ENCODE results near the gene LRMDA. TPM values are rescaled to one million over a fixed set of nuclear protein-coding genes. Genes with fewer than 3 reads are reported as not detected.

The LRMDA gene
- total and polyA plus RNA-seq, 2 of the 13 experiments (the other 11 are each of a cell fraction or from before 2014, with no cell fraction given), result 13.4 to 22.0 TPM

GRCh38 chr10:76085817-76086167 lies 654.4 kb downstream of the LRMDA start (continued):
- TF ChIP-seq ZUFSP (CRISPR knock-in tag; IDR thresholded peaks at IDR 0.05; ENCODE audit: borderline replicate concordance), result no peak
- TF ChIP-seq ZNF691 (CRISPR knock-in tag; IDR thresholded peaks at IDR 0.05; ENCODE audit: borderline replicate concordance, low read depth), result no peak
- TF ChIP-seq, protein P1, sequence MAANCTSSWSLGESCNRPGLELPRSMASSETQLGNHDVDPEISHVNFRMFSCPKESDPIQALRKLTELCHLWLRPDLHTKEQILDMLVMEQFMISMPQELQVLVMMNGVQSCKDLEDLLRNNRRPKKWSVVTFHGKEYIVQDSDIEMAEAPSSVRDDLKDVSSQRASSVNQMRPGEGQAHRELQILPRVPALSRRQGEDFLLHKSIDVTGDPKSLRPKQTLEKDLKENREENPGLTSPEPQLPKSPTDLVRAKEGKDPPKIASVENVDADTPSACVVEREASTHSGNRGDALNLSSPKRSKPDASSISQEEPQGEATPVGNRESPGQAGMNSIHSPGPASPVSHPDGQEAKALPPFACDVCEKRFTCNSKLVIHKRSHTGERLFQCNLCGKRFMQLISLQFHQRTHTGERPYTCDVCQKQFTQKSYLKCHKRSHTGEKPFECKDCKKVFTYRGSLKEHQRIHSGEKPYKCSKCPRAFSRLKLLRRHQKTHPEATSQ (CRISPR knock-in tag; IDR thresholded peaks at IDR 0.05; ENCODE audit: borderline replicate concordance), result no peak

- POLR2A ChIA-PET, result interaction anchor here (1.2 to 2.3 kb wide), 4 partner anchors 35 to 684 kb away, joined by 3 to 11 read pairs (median 4); partner anchors contain the start of gene ZNF503
- no peak overlapping the region for H3K27ac ChIP-seq (ENCODE audit: extremely low read length, insufficient read depth, low read length)
- no peak overlapping the region for H2AFZ ChIP-seq (ENCODE audit: low read length)
- H3K36me3 ChIP-seq (replicated peaks in 1 of 2; ENCODE audit: control insufficient read depth in 1 of 2, insufficient read depth in 2 of 2, low read length in 2 of 2), result no peaks in the 10 kb centered on the region
- in situ Hi-C loops (cut with HindIII; ENCODE audit: extremely low pct_ligation_motif_present, low pct_unique_long_range_greater_than_20kb) (no loop called here), intact Hi-C loops (cut with micrococcal nuclease; ENCODE audit: unreplicated experiment) (loop anchor here (2.0 to 5.0 kb wide), 2 partner anchors 34 to 681 kb away; no protein-coding TSS in a partner anchor)
- DNase-seq (ENCODE audit: low spot score) (no peak), ATAC-seq (no peak), FAIRE-seq (no peak)
- no peaks in the 10 kb centered on the region for H3K79me2 ChIP-seq (ENCODE audit: insufficient read depth, low read length)
- no TSS peak for BruUV-seq (replicated peaks)
- TF ChIP-seq ARID4A (CRISPR knock-in tag; IDR thresholded peaks at IDR 0.05; ENCODE audit: borderline replicate concordance) (0 out of 2 replicates have a peak, but pooled peaks have one; percentile 3), CBX2 (IDR thresholded peaks at IDR 0.05; ENCODE audit: low read depth, low read length) (no peak), CBX2 (CRISPR knock-in tag; IDR thresholded peaks at IDR 0.05; ENCODE audit: low read depth) (no peak)
- peaks cover 48% of the 10 kb centered on the region for H3K4me1 ChIP-seq (ENCODE audit: insufficient read depth, low read length)
- CTCF ChIA-PET (ENCODE audit: low intra/inter-chr PET ratio, low total read pairs), result no interaction called here
- H3K4me3 ChIP-seq (replicated peaks in 1 of 3; ENCODE audit: insufficient read depth in 1 of 3, low read depth in 2 of 3, low read length in 3 of 3), result no peak overlapping the region
- no peaks in the 10 kb centered on the region for H4K20me1 ChIP-seq (ENCODE audit: insufficient read depth, low read length)
- no peaks in the 10 kb centered on the region for H3K27me3 ChIP-seq (ENCODE audit: control insufficient read depth in 1 of 2, insufficient read depth in 2 of 2, low read length in 2 of 2)
- H3K9me3 ChIP-seq (ENCODE audit: low read length), result no peaks in the 10 kb centered on the region
- no peak overlapping the region for H3K4me2 ChIP-seq (ENCODE audit: low read depth, low read length)
- no peak overlapping the region for H3K9ac ChIP-seq (ENCODE audit: insufficient read depth, low read depth, low read length)
- 98% methylated on average over 6 of the region's 6 CpGs for WGBS (ENCODE audit: low lambda C conversion rate)
Observed at GRCh38 chr10:76086170-76086760, 654.8 kb downstream of the LRMDA start.

Data from HepG2 (cell line).